GM21515 (cell line): ENCODE results near the gene SPANXA2.
"Not testable (repeated sequence)": the region's sequence is repeated elsewhere in the genome, so short reads cannot be mapped to it uniquely, and the experiment has no call there.

ENCODE experiments used
- ATAC-seq: cut with Tn5 transposase; IDR thresholded peaks from one replicate; pipeline ENCODE4 v1.9.1; 2021; ENCODE audit not compliant: unreplicated experiment

SPANXA2 gene, protein sequence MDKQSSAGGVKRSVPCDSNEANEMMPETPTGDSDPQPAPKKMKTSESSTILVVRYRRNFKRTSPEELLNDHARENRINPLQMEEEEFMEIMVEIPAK

DNA sequence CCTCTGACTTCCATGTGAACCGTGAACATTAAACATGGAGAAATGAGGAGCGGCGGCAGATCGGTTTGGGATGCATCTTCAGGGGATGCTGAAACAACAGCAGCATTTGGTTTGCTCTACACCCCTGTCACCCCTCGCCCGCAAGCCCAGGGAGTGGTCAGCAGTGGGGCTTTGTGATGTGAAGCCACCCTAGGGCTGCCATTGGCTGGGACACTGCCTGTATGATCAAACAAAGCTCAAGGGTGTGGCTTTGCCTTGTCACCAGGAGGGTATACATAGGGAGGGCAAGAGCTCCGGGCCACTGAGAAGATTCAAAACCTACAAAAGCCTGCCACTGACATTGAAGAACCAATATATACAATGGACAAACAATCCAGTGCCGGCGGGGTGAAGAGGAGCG lies at the start of gene SPANXA2:
Gene SPANXA2 (plus strand): TSS at position 301 of the 400 bp plus-strand sequence. CDS start 60 bp downstream, at position 361.
- not testable (repeated sequence) for ATAC-seq

DNA sequence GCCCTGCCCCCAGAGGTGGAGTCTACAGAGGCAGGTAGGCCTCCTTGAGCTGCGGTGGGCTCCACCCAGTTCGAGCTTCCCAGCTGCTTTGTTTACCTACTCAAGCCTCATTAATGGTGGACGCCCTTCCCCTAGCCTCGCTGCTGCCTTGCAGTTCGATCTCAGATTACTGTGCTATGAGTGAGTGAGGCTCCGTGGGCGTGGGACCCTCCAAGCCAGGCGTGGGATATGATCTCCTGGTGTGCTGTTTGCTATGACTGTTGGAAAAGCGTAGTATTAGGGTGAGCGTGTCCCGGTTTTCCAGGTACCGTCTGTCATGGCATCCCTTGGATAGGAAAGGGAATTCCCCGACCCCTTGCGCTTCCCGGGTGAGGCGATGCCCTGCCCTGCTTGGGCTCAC lies 47.0 kb upstream of the SPANXA2 start:
- ATAC-seq = not testable (repeated sequence)

DNA sequence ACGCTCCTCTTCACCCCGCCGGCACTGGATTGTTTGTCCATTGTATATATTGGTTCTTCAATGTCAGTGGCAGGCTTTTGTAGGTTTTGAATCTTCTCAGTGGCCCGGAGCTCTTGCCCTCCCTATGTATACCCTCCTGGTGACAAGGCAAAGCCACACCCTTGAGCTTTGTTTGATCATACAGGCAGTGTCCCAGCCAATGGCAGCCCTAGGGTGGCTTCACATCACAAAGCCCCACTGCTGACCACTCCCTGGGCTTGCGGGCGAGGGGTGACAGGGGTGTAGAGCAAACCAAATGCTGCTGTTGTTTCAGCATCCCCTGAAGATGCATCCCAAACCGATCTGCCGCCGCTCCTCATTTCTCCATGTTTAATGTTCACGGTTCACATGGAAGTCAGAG lies 4.9 kb upstream of the SPANXA2 start, which contains the start of gene SPANXA1:
Gene SPANXA1 (minus strand): TSS at position 101 of the 400 bp plus-strand sequence. CDS start 60 bp downstream, at position 41.
- ATAC-seq = not testable (repeated sequence)

DNA sequence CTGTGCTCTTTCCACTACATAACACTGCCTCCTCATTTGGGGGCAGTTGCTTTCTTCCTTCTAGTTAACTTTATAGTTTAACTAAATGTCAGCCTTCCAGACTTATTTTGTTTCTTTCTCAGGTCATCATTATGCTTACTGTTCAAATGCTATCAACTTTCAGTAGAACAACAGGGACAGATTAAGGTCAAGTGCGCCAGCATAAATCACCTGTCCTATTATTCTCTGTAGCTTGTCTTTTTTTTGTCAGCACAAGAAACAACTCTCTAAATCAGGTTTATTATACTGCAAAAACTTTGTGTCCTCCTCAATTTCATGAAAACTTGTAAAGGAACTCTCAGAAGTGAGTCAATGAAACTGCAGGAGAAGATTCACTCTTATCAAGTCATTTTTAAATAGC lies 19.6 kb downstream of the SPANXA2 start:
- no peak for ATAC-seq

DNA sequence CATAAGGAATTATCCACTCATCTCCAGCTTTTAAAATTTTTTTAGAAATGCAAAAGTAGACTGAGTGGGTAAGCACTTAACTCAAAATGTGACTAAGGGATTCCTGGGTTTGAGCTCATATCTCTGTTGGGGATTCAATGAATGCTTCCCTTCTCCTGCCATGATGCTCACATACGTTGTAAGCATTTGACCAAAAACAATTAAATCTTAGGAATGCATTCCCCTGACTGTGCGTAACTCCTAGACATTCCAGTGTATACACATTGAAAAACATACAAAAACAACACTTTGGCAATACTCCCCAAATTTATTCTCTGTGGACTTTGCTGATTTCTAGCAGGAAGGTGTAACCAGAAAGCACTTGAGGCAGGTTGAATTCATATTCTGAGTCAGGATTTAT lies 29.8 kb downstream of the SPANXA2 start:
- no peak for ATAC-seq

DNA sequence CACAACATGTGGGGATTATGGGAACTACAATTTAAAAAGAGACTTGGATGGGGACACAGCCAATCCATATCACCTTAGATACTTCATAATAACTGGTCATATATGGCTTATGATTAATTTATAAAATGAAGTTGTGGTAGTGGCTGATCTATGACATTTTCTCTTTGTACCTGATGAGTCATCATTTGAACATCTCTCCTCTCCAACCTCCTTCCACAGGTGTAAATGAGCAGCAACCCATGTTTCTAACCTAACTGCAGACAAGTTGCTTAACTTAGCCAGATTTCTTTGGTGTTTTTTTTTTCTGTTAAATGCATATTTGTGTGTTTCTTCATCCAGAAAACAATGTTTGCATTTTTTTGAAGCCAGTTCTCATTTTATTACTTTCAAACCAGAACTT lies 42.6 kb downstream of the SPANXA2 start:
- ATAC-seq = no peak

DNA sequence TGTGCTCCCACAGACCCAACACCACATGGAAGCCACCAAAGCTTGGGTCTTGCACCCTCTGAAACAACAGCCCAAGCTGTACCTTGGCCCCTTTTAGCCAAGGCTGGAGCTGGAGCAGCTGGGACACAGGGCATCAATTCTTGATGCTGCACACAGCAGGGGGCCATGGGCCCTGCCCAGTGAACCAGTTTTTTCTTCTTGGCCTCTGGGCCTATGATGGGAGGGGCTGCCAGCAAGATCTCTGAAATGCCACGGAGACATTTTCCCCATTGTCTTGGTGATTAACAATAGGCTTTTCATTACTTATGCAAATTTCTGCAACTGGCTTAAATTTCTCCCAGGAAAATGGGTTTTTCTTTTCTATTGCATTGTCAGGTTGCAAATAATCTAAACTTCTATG lies 49.0 kb downstream of the SPANXA2 start:
- ATAC-seq = no peak
